ENCODE data around the gene RASGRF2. TPM values are rescaled to one million over a fixed set of nuclear protein-coding genes. Genes with fewer than 3 reads are reported as not detected.

The RASGRF2 gene
- total and polyA plus RNA-seq, 2 of the 13 experiments (the other 11 are each of a cell fraction or from before 2014, with no cell fraction given): 23.6 to 29.0 TPM

DNA sequence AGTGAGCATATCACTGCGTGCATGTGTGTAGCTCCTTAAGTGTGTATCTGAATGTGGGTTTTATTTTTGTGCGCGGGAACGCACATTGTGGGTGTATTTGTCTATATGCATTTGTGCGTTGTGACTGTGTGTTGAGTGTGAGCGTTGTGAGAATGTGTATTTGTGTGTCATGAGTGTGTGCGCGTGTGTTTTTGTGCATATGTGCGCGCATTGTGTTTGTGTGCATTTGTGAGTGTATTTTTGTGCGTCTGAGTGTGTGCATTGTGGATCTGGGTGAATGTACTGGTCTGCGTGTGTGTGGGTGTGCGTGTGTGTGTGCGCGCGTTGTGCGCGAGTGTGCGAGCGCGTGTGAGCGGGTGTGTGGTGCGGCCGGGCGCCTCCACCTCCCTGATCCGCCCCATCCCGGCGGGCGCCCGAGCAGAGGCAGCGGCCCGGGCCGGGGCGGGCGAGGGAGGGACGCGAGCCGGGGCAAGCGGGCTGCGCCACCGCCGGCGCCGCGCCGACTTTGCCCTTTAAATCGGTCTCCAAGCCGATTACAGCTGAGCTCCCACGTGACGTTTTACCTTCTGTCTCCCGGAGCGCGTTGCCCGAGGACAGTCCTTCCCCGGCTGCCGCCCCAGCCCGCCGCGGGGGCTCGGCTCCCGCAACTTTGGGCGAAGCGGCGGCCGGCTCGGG lies at the start of gene RASGRF2 (continued):
- no peak for TF ChIP-seq TOE1 (CRISPR knock-in tag; IDR thresholded peaks at IDR 0.05)
- 0 out of 2 replicates have a peak, but pooled peaks have one; percentile 45 for TF ChIP-seq ZNF253 (CRISPR knock-in tag; IDR thresholded peaks at IDR 0.05; ENCODE audit: borderline replicate concordance)
- TF ChIP-seq SAP130 (CRISPR knock-in tag; IDR thresholded peaks at IDR 0.05; ENCODE audit: low read depth): peak; percentile 51
- TF ChIP-seq, protein P1, sequence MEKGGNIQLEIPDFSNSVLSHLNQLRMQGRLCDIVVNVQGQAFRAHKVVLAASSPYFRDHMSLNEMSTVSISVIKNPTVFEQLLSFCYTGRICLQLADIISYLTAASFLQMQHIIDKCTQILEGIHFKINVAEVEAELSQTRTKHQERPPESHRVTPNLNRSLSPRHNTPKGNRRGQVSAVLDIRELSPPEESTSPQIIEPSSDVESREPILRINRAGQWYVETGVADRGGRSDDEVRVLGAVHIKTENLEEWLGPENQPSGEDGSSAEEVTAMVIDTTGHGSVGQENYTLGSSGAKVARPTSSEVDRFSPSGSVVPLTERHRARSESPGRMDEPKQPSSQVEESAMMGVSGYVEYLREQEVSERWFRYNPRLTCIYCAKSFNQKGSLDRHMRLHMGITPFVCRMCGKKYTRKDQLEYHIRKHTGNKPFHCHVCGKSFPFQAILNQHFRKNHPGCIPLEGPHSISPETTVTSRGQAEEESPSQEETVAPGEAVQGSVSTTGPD (CRISPR knock-in tag; IDR thresholded peaks at IDR 0.05): no peak
- no peak for TF ChIP-seq CREM (IDR thresholded peaks at IDR 0.05)
- TF ChIP-seq CREM (CRISPR knock-in tag; IDR thresholded peaks at IDR 0.05): no peak
- TF ChIP-seq HNRNPK (IDR thresholded peaks at IDR 0.05; ENCODE audit: low read depth, low read length, poor library complexity, severe bottlenecking): no peak
- TF ChIP-seq ZNF839 (CRISPR knock-in tag; IDR thresholded peaks at IDR 0.05; ENCODE audit: borderline replicate concordance): no peak
- TF ChIP-seq ZNF546 (CRISPR knock-in tag; conservative IDR thresholded peaks at IDR 0.05): no peak
- TF ChIP-seq NFIB (CRISPR knock-in tag; IDR thresholded peaks at IDR 0.05; ENCODE audit: borderline replicate concordance): no peak
- no peak; the same call in 1 of the 2 replicates for TF ChIP-seq TERF1 (CRISPR knock-in tag; IDR thresholded peaks at IDR 0.05)
- TF ChIP-seq SKIL (CRISPR knock-in tag; IDR thresholded peaks at IDR 0.05; ENCODE audit: borderline replicate concordance): no peak
- TF ChIP-seq TOPORS (CRISPR knock-in tag; IDR thresholded peaks at IDR 0.05): peak; percentile 28; the same call in 1 of the 2 replicates
- TF ChIP-seq CCAR2 (optimal IDR thresholded peaks at IDR 0.05; ENCODE audit: low read depth, low read length): no peak
- no peak for TF ChIP-seq MEF2D (CRISPR knock-in tag; IDR thresholded peaks at IDR 0.05)
- no peak for TF ChIP-seq ZFP1 (CRISPR knock-in tag; IDR thresholded peaks at IDR 0.05)
- TF ChIP-seq HNRNPUL1 (IDR thresholded peaks at IDR 0.05; ENCODE audit: low read depth, low read length): no peak
- TF ChIP-seq, protein P2, sequence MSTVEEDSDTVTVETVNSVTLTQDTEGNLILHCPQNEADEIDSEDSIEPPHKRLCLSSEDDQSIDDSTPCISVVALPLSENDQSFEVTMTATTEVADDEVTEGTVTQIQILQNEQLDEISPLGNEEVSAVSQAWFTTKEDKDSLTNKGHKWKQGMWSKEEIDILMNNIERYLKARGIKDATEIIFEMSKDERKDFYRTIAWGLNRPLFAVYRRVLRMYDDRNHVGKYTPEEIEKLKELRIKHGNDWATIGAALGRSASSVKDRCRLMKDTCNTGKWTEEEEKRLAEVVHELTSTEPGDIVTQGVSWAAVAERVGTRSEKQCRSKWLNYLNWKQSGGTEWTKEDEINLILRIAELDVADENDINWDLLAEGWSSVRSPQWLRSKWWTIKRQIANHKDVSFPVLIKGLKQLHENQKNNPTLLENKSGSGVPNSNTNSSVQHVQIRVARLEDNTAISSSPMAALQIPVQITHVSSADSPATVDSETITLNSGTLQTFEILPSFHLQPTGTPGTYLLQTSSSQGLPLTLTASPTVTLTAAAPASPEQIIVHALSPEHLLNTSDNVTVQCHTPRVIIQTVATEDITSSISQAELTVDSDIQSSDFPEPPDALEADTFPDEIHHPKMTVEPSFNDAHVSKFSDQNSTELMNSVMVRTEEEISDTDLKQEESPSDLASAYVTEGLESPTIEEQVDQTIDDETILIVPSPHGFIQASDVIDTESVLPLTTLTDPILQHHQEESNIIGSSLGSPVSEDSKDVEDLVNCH (CRISPR knock-in tag; IDR thresholded peaks at IDR 0.05): no peak
- TF ChIP-seq NR2C2 (CRISPR knock-in tag; IDR thresholded peaks at IDR 0.05; ENCODE audit: borderline replicate concordance): peak; percentile 22; the same call in 1 of the 2 replicates
- TF ChIP-seq PLSCR1 (CRISPR knock-in tag; IDR thresholded peaks at IDR 0.05; ENCODE audit: borderline replicate concordance): 0 out of 2 replicates have a peak, but pooled peaks have one; percentile 68
- no peak; the same call in 1 of the 2 replicates for TF ChIP-seq IRX3 (CRISPR knock-in tag; IDR thresholded peaks at IDR 0.05; ENCODE audit: borderline replicate concordance, low read depth)
- TF ChIP-seq SKI (IDR thresholded peaks at IDR 0.05; ENCODE audit: partially characterized antibody): no peak

Data from HepG2 (cell line).